Fibroblast of peridontal ligament (primary cell): ENCODE measurements around the gene NEUROD2.
A peak's percentile ranks its signal among the peaks of the same experiment; 100 is the strongest.
"Not testable (repeated sequence)": the region's sequence is repeated elsewhere in the genome, so short reads cannot be mapped to it uniquely, and the experiment has no call there.

Source experiments
- DNase-seq: peaks from one replicate; pipeline ENCODE4 v3.0.0-alpha.2; 2010; ENCODE audit errors: extremely low read depth

The NEUROD2 gene

GRCh38 chr17:39602533-39603303, 5.0 kb downstream of the NEUROD2 start:
- DNase-seq = no peak

GRCh38 chr17:39601758-39602532, 5.8 kb downstream of the NEUROD2 start:
- DNase-seq = no peak

- no peak for DNase-seq
Measured at GRCh38 chr17:39600997-39601597, 6.6 kb downstream of the NEUROD2 start.

- no peak for DNase-seq
Measured at GRCh38 chr17:39600288-39600996, 7.3 kb downstream of the NEUROD2 start.

GRCh38 chr17:39599665-39600231, 8.0 kb downstream of the NEUROD2 start:
- no peak for DNase-seq

- no peak for DNase-seq
Measured at GRCh38 chr17:39599004-39599664, 8.6 kb downstream of the NEUROD2 start.

GRCh38 chr17:39598630-39599003, 9.1 kb downstream of the NEUROD2 start:
- no peak for DNase-seq

GRCh38 chr17:39598047-39598481, 9.7 kb downstream of the NEUROD2 start:
- no peak for DNase-seq

- DNase-seq = no peak
Measured at GRCh38 chr17:39597372-39598046, 10.2 kb downstream of the NEUROD2 start.

GRCh38 chr17:39596543-39597267, 11.0 kb downstream of the NEUROD2 start:
- no peak for DNase-seq

- DNase-seq = no peak
Measured at GRCh38 chr17:39595928-39596510, 11.7 kb downstream of the NEUROD2 start.

GRCh38 chr17:39595294-39595693, 12.4 kb downstream of the NEUROD2 start:
- no peak for DNase-seq

GRCh38 chr17:39593371-39593770, 14.3 kb downstream of the NEUROD2 start:
- no peak for DNase-seq

GRCh38 chr17:39591958-39592954, 15.5 kb downstream of the NEUROD2 start:
- DNase-seq = peak; percentile 41

GRCh38 chr17:39590180-39590579, 17.5 kb downstream of the NEUROD2 start:
- not testable (repeated sequence) for DNase-seq

GRCh38 chr17:39582658-39583057, 25.1 kb downstream of the NEUROD2 start:
- DNase-seq = no peak

- no peak for DNase-seq
Measured at GRCh38 chr17:39581759-39582085, 26.0 kb downstream of the NEUROD2 start.

GRCh38 chr17:39581071-39581758, 26.5 kb downstream of the NEUROD2 start:
- no peak for DNase-seq
